AG09319 (cell line): ENCODE results near the gene FYB2.

ENCODE experiments used
- DNase-seq: peaks from one replicate; pipeline ENCODE4 v3.0.0-alpha.2; 2010; ENCODE audit warnings: low read depth; ENCODE audit errors: extremely low read depth
- TF ChIP-seq, protein P1 (sequence below): IDR thresholded peaks from 2 replicates; pipeline ENCODE4 v1.5.1; 2011; ENCODE audit warnings: low read depth, mild to moderate bottlenecking, inconsistent platforms, low read length, moderate library complexity

The FYB2 gene

GRCh38 chr1:56835657-56836056 lies 16.5 kb upstream of the FYB2 start:
- TF ChIP-seq, protein P1, sequence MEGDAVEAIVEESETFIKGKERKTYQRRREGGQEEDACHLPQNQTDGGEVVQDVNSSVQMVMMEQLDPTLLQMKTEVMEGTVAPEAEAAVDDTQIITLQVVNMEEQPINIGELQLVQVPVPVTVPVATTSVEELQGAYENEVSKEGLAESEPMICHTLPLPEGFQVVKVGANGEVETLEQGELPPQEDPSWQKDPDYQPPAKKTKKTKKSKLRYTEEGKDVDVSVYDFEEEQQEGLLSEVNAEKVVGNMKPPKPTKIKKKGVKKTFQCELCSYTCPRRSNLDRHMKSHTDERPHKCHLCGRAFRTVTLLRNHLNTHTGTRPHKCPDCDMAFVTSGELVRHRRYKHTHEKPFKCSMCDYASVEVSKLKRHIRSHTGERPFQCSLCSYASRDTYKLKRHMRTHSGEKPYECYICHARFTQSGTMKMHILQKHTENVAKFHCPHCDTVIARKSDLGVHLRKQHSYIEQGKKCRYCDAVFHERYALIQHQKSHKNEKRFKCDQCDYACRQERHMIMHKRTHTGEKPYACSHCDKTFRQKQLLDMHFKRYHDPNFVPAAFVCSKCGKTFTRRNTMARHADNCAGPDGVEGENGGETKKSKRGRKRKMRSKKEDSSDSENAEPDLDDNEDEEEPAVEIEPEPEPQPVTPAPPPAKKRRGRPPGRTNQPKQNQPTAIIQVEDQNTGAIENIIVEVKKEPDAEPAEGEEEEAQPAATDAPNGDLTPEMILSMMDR = no peak
- DNase-seq = no peak

DNA sequence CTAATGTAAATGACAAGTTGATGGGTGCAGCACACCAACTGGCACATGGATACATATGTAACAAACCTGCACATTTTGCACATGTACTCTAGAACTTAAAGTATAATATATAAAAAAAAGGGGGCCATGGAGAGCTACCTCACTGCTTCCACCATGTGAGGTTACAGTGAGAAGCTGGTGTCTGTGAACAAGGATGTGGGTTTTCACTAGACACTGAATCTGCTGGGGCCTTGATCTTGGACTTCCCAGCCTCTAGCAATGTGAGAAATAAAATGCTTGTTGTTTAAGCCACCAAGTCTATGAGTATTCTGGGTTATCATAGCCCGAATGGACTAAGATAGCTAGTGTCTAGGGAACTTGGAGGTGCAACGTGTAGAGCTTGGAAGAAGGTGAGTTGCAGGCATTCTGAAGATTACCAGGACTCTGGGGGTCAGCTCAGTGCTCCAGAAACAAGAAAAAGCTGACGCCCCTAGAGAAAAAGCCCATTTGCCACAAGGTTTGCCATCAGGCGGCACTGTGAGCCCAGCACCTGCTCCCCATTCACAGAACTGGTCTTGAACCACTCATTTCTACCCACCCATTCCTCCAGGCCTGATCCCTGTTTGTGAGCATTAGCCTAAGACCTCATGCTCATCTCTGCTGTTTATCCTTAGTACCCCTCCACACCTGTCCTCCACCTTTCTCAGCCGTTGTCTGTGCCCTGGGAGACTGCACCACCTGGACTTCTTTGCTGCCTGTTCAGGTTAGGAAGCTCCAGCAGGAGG lies 15.1 kb upstream of the FYB2 start:
- no peak for DNase-seq
- TF ChIP-seq, protein P1 = no peak

DNA sequence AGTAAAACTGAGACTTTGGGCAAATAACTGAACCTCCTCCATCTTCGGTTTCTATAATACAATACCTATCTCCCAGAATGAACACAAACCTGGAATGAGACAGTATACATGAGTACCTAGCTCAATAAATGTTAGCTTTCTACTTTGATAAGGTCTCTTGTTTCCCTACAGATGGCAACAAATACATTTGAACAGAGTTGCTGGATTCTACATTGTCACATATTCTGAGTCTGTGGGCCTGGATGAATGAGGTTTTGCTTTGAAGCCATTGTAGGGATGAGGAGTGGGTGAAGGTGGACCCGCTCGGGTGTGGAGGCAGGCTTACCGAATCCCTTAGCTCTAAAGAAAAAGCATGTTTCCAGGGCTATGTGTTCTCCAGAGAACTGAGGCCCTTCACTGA lies 13.9 kb upstream of the FYB2 start:
- TF ChIP-seq, protein P1 = no peak
- DNase-seq = no peak

- TF ChIP-seq, protein P1 = peak; percentile 93
- peak; percentile 79 for DNase-seq
Measured at GRCh38 chr1:56831871-56832693, 12.9 kb upstream of the FYB2 start.

DNA sequence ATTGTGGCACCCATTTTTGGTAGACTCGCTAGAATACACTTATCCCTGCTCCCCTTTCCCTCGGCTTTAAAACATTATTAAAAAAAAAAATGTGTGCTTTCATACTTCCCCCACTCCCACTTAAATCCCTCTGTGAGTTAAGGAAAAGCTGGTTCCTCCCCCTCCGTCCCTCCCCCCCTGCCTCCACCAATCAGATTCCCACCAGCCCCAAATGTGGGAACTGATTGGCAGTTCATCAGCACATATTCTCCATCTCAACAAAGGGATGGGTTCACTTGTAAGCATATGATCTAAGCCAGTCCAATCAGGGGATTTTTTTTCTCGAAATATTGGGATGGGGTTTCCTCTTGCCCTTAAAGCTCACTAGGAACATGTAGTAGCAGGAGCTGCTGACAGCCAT lies 10.8 kb upstream of the FYB2 start:
- no peak for DNase-seq
- TF ChIP-seq, protein P1 = no peak

GRCh38 chr1:56827711-56828110 lies 8.5 kb upstream of the FYB2 start:
- TF ChIP-seq, protein P1 = no peak
- DNase-seq = no peak

DNA sequence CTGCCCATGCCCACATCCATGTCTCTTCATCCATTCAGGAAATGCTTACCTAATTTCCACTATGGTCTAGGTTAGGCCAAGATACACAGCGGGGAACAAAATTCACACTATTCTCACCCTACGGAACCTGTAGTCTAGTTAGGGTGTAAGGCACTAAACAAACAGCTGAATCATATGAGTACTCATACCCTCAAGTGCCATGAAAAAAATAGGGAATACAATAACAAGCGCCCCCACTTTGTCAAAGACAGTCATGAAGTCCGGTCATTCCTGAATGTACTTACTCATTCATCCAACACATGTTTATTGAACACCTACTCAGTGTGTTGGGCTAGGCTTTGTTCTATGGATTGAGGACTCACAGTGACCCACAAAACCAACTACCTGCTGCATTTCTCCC lies 6.2 kb upstream of the FYB2 start:
- no peak for DNase-seq
- TF ChIP-seq, protein P1 = no peak
